Spleen (tissue), 11 donors: ENCODE measurements around the gene GLIS1. TPM values are rescaled to one million over a fixed set of nuclear protein-coding genes. Genes with fewer than 3 reads are reported as not detected.

ENCODE experiments used
- DNase-seq: peaks from one replicate; pipeline ENCODE4 v3.0.0-alpha.2; 2020
- H3K27ac ChIP-seq, 8 donors: fragments of 200-600 bp; sonication (generic) in 7 of 8; 1 replicate in 4 of 8; 2 replicates in 4 of 8; pipeline versions ENCODE4 v1.5.0 to v1.8.0; 2016 to 2021; ENCODE audit warnings: inconsistent platforms in 4 of 8, mild to moderate bottlenecking in 4 of 8, moderate library complexity in 1 of 8
- H3K27me3 ChIP-seq, 7 donors: fragments of 200-600 bp; sonication (generic) in 6 of 7; replicated peaks in 1 of 7; 1 replicate in 4 of 7; 2 replicates in 3 of 7; pipeline versions ENCODE4 v1.5.0 to v1.8.0; 2016 to 2021; ENCODE audit warnings: inconsistent platforms in 3 of 7, mild to moderate bottlenecking in 1 of 7
- H3K36me3 ChIP-seq, 6 donors: fragments of 200-600 bp; sonication (generic) in 5 of 6; 1 replicate in 4 of 6; 2 replicates in 2 of 6; pipeline versions ENCODE4 v1.5.0 to v1.8.0; 2016 to 2021; ENCODE audit warnings: inconsistent platforms in 2 of 6
- H3K4me1 ChIP-seq, 6 donors: fragments of 200-600 bp; sonication (generic) in 5 of 6; 1 replicate in 3 of 6; 2 replicates in 3 of 6; pipeline versions ENCODE4 v1.5.0 to v1.8.0; 2016 to 2021; ENCODE audit warnings: inconsistent platforms in 3 of 6
- H3K4me3 ChIP-seq, 8 donors: fragments of 200-600 bp; sonication (generic) in 7 of 8; 1 replicate in 4 of 8; 2 replicates in 4 of 8; pipeline versions ENCODE4 v1.5.0 to v1.8.0; 2016 to 2021; ENCODE audit warnings: inconsistent platforms in 4 of 8, mild to moderate bottlenecking in 4 of 8, moderate library complexity in 2 of 8
- H3K9me3 ChIP-seq, 8 donors: fragments of 200-600 bp; sonication (generic) in 7 of 8; 1 replicate in 4 of 8; 2 replicates in 4 of 8; pipeline versions ENCODE4 v1.5.0 to v1.8.0; 2016 to 2021; ENCODE audit warnings: inconsistent platforms in 4 of 8
- POLR2A ChIP-seq, 3 donors: fragments of 450-650 bp; IDR thresholded peaks; one replicate each; pipeline ENCODE4 v1.5.1; 2017; ENCODE audit warnings: antibody characterized with exemption in 3 of 3, mild to moderate bottlenecking in 1 of 3
- POLR2AphosphoS5 ChIP-seq, 3 donors: sonication (generic); formaldehyde crosslinking; IDR thresholded peaks; one replicate each; pipeline ENCODE4 v1.5.1; 2017; ENCODE audit warnings: antibody characterized with exemption in 3 of 3
- WGBS, 5 donors: extraction: QIAGEN DNeasy Blood & Tissue Kit in 3 of 5; methylation state at CpG; one replicate each; pipeline versions ENCODE4 v1.1.5 to v1.1.7; 2013 to 2018; 5-methylcytosine and 5-hydroxymethylcytosine counted together
- intact Hi-C: fragments of 100-400 bp; cut with DNase I; formaldehyde crosslinking; loops from one replicate; pipeline ENCODE4 v1.15.0; 2023; ENCODE audit warnings: low total_unique reads
- polyA plus RNA-seq, 3 donors: library from polyadenylated mRNA; stranded (reverse); fragments of 200-250 nt; gene quantifications; one replicate each; pipeline ENCODE4 v1.2.1, GENCODE V29; 2013
- total RNA-seq, 7 donors: library from RNA; depleted of rRNA in 3 of 7; stranded (reverse); fragments of >200 nt in 3 of 7; fragmentation: NEBNext Ultra II Directional in 4 of 7; extraction: Animal tissue kit (Norgen Biotek cat#: 25700) in 4 of 7; gene quantifications; one replicate each; pipeline versions ENCODE4 v1.1.0 to v1.2.1, GENCODE V29; 2016 to 2021
- TF ChIP-seq, protein P1 (sequence below), 11 experiments: fragments of 200-600 bp in 7 of 11; fragments of 450-650 bp in 4 of 11; sonication (generic) in 4 of 11; IDR thresholded peaks in 8 of 11; conservative IDR thresholded peaks in 3 of 11; 1 replicate in 7 of 11; 2 replicates in 4 of 11; pipeline versions ENCODE4 v1.4.0 to v1.8.0; 2016 to 2021; ENCODE audit warnings: antibody characterized with exemption in 11 of 11, inconsistent platforms in 4 of 11, mild to moderate bottlenecking in 1 of 11
- donor health status: healthy with polysubstance abuse.
- donor health status: DM: no; HTN: no; CAD: no; lungs with moderate emphysema.
- donor health status: DM: no; HTN: no; CAD: no.
- donor health status: Bipolar disorder and iron deficiency.
- donor health status: healthy.
- donor health status: DM: no; HTN: no; CAD: no.
- donor health status: DM: yes; HTN: yes; CAD: no.

The GLIS1 gene
- total and polyA plus RNA-seq, 10 donors = 0.04 to 0.39 (median 0.26) TPM; not detected in 5

DNA sequence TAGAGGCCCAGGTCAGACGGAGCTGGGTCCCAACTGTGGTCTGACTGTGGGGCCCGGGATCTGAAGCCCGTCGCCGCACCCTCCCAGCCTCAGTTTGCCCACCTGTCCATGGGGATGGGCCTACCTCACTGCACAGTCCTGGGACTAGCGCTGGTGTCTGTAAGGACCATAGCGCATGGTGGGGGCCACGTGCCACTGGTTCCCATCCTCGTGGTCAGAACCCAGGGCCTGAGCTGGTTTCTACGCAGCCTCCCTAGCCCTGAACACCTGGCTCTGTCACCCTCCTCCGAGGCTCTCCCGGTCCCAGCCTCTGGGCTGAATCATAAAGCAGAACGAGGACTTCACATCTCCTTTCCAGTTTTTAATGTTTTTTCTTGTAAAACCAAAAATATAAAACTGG, 233.1 kb downstream of the GLIS1 start:
- intact Hi-C loops = no loop called here

DNA sequence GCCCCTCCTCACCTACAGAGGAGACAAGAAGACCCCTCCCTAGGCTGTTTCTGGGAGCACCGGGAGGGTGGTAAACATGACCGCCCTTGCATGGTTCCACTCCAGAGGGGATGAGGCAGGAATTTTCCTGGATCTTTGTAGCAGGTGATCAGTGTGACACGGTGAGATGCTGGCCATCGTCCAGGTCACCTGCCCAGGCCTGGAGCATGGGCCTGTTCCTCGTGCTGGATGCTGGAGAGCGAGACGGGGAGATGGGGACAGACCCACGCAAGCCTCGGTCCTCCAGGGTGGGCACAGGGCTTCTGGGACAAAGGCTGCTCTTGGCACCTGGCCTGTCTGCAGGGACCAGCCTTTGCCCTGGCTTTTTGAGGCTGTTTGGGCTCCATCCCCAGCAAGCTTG, 233.6 kb downstream of the GLIS1 start:
- WGBS, 5 donors = 88 to 96% (median 91%) methylated on average over 8 to 9 of the region's 9 CpGs
- intact Hi-C loops = no loop called here
- no peak for DNase-seq
- no peaks in the 10 kb centered on the region for H3K36me3 ChIP-seq
- H3K4me1 ChIP-seq = no peaks in the 10 kb centered on the region
- H3K27ac ChIP-seq = no peak overlapping the region
- H3K9me3 ChIP-seq = no peaks in the 10 kb centered on the region
- H3K27me3 ChIP-seq = peaks cover 0 to 26% (median 0%) of the 10 kb centered on the region in 7 donors
- no peak overlapping the region for H3K4me3 ChIP-seq
- TF ChIP-seq POLR2A (IDR thresholded peaks at IDR 0.05) = no peak

More for the DNA sequence above, 233.1 kb downstream of the GLIS1 start:
- TF ChIP-seq, protein P1, sequence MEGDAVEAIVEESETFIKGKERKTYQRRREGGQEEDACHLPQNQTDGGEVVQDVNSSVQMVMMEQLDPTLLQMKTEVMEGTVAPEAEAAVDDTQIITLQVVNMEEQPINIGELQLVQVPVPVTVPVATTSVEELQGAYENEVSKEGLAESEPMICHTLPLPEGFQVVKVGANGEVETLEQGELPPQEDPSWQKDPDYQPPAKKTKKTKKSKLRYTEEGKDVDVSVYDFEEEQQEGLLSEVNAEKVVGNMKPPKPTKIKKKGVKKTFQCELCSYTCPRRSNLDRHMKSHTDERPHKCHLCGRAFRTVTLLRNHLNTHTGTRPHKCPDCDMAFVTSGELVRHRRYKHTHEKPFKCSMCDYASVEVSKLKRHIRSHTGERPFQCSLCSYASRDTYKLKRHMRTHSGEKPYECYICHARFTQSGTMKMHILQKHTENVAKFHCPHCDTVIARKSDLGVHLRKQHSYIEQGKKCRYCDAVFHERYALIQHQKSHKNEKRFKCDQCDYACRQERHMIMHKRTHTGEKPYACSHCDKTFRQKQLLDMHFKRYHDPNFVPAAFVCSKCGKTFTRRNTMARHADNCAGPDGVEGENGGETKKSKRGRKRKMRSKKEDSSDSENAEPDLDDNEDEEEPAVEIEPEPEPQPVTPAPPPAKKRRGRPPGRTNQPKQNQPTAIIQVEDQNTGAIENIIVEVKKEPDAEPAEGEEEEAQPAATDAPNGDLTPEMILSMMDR (IDR thresholded peaks at IDR 0.05 in 8 of 11, conservative IDR thresholded peaks at IDR 0.05 in 3 of 11) = no peak
- no peak for TF ChIP-seq POLR2AphosphoS5 (IDR thresholded peaks at IDR 0.05)
- no peak for TF ChIP-seq POLR2A (IDR thresholded peaks at IDR 0.05)
- Histone ChIP-seq H3K27ac (no peak overlapping the region), H3K4me1 (no peaks in the 10 kb centered on the region), H3K36me3 (no peaks in the 10 kb centered on the region), H3K9me3 (no peaks in the 10 kb centered on the region), H3K27me3 (peaks cover 0 to 21% (median 0%) of the 10 kb centered on the region in 7 donors), H3K4me3 (no peak overlapping the region)
- DNase-seq = no peak
- 85 to 94% (median 90%) methylated on average over 12 to 13 of the region's 13 CpGs for WGBS, 5 donors

DNA sequence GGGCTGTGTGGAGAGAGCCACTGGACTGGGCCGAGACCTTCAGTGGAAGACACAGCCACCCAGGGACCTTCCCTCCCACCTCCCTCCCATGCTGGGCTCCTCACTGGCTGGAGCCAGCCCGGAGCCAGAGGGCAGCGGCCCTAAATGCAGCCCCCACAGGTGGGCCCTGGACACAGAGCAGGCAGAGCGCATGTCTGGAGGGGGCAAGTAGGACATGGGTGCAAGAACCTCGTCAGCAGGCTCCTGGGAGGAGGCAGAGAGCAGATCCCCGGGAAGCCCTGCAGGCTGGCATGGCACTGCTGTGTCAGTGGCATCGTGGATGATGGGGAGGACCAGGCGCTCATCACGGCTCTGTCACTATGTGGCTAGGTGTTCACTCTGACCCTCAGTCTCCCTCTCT, 234.1 kb downstream of the GLIS1 start:
- H3K4me3 ChIP-seq = no peak overlapping the region
- TF ChIP-seq POLR2A (IDR thresholded peaks at IDR 0.05) (no peak), POLR2AphosphoS5 (IDR thresholded peaks at IDR 0.05) (no peak)
- TF ChIP-seq, protein P1 (IDR thresholded peaks at IDR 0.05 in 8 of 11, conservative IDR thresholded peaks at IDR 0.05 in 3 of 11) = no peak

DNA sequence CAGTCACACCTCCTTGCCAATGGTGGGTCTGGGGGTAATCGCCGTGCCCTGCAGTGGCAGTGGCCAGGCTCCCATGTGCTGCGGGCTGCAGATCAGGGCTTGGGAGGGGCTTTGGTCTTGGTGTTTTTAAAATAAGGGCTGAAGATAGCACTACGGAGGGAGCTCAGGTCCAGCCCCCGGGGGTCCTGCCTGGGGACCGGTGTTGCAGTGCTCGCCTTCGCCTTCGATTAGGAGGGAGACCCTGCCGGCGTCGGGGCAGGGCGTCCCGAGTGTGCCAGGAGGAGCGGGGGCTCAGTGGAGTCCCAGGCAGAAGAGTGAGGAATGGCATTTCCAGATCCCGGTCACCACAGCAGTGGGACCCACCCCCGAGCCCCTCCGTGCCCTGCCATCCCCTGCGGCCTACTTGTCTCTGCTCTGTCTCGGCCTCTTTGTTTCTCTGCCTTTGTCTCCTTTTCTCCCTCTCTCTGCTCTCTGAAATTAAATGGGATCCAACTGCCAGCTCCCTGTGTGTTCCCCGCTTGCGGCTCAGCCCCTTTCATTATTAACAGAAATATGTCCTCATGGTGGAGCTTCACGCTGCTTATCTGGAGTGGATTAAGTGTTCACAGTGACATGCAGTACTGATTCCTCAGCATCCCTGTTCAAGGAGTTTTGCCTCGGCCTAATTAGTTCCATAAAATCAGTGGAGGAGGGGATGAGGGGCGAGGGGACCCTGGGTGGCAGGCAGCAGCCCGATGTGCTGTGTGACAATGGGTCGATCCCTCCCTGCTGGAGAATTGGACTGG, 235.3 kb downstream of the GLIS1 start:
- Histone ChIP-seq H3K36me3 (no peaks in the 10 kb centered on the region), H3K4me1 (no peaks in the 10 kb centered on the region), H3K27ac (no peak overlapping the region), H3K9me3 (no peaks in the 10 kb centered on the region), H3K27me3 (peaks cover 0 to 30% (median 0%) of the 10 kb centered on the region in 7 donors), H3K4me3 (no peak overlapping the region)
- no peak for DNase-seq
- 81 to 87% (median 84%) methylated on average over 21 to 27 of the region's 27 CpGs for WGBS, 5 donors
- intact Hi-C loops = no loop called here
- TF ChIP-seq POLR2AphosphoS5 (IDR thresholded peaks at IDR 0.05) (no peak), POLR2A (IDR thresholded peaks at IDR 0.05) (no peak)
- TF ChIP-seq, protein P1 (IDR thresholded peaks at IDR 0.05 in 8 of 11, conservative IDR thresholded peaks at IDR 0.05 in 3 of 11) = no peak

More for the DNA sequence above, 234.1 kb downstream of the GLIS1 start:
- DNase-seq = no peak
- Histone ChIP-seq H3K27ac (no peak overlapping the region), H3K27me3 (peaks cover 0 to 31% (median 0%) of the 10 kb centered on the region in 7 donors), H3K9me3 (no peaks in the 10 kb centered on the region), H3K4me1 (no peaks in the 10 kb centered on the region), H3K36me3 (no peaks in the 10 kb centered on the region)
- intact Hi-C loops = no loop called here
- 79 to 89% (median 85%) methylated on average over 5 to 9 of the region's 9 CpGs for WGBS, 5 donors
